GM23338 (cell line): ENCODE measurements around the gene NEURL1. TPM values are rescaled to one million over a fixed set of nuclear protein-coding genes. Genes with fewer than 3 reads are reported as not detected.

Source experiments
- ATAC-seq: fragments of 200-7000 bp; cut with Tn5 transposase; 3 replicates; pipeline ENCODE4 v1.9.1; 2020
- DNase-seq: peaks from one replicate; pipeline ENCODE4 v3.0.0-alpha.2; 2015; ENCODE audit warnings: low spot score
- H2AFZ ChIP-seq: fragments of 200-600 bp; sonication (generic); 2 replicates; pipeline ENCODE4 v1.8.0; 2016; ENCODE audit warnings: antibody characterized with exemption, mild to moderate bottlenecking, moderate library complexity
- H3F3A ChIP-seq: fragments of 200-600 bp; sonication (generic); replicated peaks from 2 replicates; pipeline ENCODE4 v1.8.0; 2017; ENCODE audit warnings: antibody characterized with exemption, mixed run types, low read depth
- H3K27ac ChIP-seq: fragments of 200-600 bp; sonication (generic); 2 replicates; pipeline ENCODE4 v1.6.1; 2016; ENCODE audit warnings: low read depth
- H3K27me3 ChIP-seq: fragments of 200-600 bp; sonication (generic); 2 replicates; pipeline ENCODE4 v1.8.0; 2016; ENCODE audit warnings: mild to moderate bottlenecking, mixed run types, moderate library complexity; ENCODE audit not compliant: insufficient read depth
- H3K36me3 ChIP-seq: fragments of 200-600 bp; sonication (generic); 2 replicates; pipeline ENCODE4 v1.8.0; 2016; ENCODE audit warnings: mild to moderate bottlenecking; ENCODE audit not compliant: insufficient read depth
- H3K4me1 ChIP-seq: fragments of 200-600 bp; sonication (generic); 2 replicates; pipeline ENCODE4 v1.8.0; 2016; ENCODE audit warnings: mild to moderate bottlenecking, moderate library complexity; ENCODE audit not compliant: insufficient read depth
- H3K4me2 ChIP-seq: fragments of 200-600 bp; sonication (generic); 2 replicates; pipeline ENCODE4 v1.7.1; 2017; ENCODE audit warnings: mixed run types
- H3K4me3 ChIP-seq: fragments of 200-600 bp; sonication (generic); 2 replicates; pipeline ENCODE4 v1.6.1; 2016; ENCODE audit warnings: mixed run types
- H3K79me2 ChIP-seq: fragments of 200-600 bp; sonication (generic); replicated peaks from 2 replicates; pipeline ENCODE4 v1.8.0; 2017; ENCODE audit warnings: mild to moderate bottlenecking; ENCODE audit not compliant: insufficient read depth
- H3K9me2 ChIP-seq: fragments of 200-600 bp; sonication (generic); 2 replicates; pipeline ENCODE4 v1.8.0; 2017; ENCODE audit not compliant: insufficient read depth
- H4K20me1 ChIP-seq: fragments of 200-600 bp; sonication (generic); replicated peaks from 2 replicates; pipeline ENCODE4 v1.8.0; 2017; ENCODE audit warnings: mild to moderate bottlenecking; ENCODE audit not compliant: insufficient read depth
- H3K27ac Mint-ChIP-seq: 2 replicates; pipeline ENCODE4 v1.8.0; 2020; ENCODE audit warnings: inconsistent platforms, mild to moderate bottlenecking, moderate library complexity, mixed read lengths
- H3K27me3 Mint-ChIP-seq: 3 replicates; pipeline ENCODE4 v1.8.0; 2022; ENCODE audit warnings: low read depth, mild to moderate bottlenecking, moderate library complexity, mixed read lengths, inconsistent platforms; ENCODE audit not compliant: insufficient read depth, poor library complexity
- H3K36me3 Mint-ChIP-seq: 3 replicates; pipeline ENCODE4 v1.8.0; 2021; ENCODE audit warnings: low read depth, mild to moderate bottlenecking, inconsistent platforms, moderate library complexity, mixed read lengths
- H3K4me1 Mint-ChIP-seq: 3 replicates; pipeline ENCODE4 v1.8.0; 2020; ENCODE audit warnings: mild to moderate bottlenecking, inconsistent platforms, mixed read lengths
- H3K4me3 Mint-ChIP-seq: 3 replicates; pipeline ENCODE4 v1.8.0; 2021; ENCODE audit warnings: moderate library complexity, mild to moderate bottlenecking, inconsistent platforms, mixed read lengths
- H3K9me3 Mint-ChIP-seq: 3 replicates; pipeline ENCODE4 v1.8.0; 2020; ENCODE audit warnings: moderate library complexity, mild to moderate bottlenecking, inconsistent platforms, mixed read lengths
- CREB1 ChIP-seq: fragments of 250-450 bp; sonication (Bioruptor Pico); IDR thresholded peaks from 2 replicates; pipeline ENCODE4 v1.5.0; 2020; ENCODE audit warnings: low read depth, mild to moderate bottlenecking, moderate library complexity
- CTCF ChIP-seq, 2 experiments: fragments of 200-600 bp in 1 of 2; sonication (generic) in 1 of 2; conservative IDR thresholded peaks; 2 replicates each; pipeline versions ENCODE4 v1.5.1 to v1.6.1; 2016 to 2017; ENCODE audit warnings: antibody characterized with exemption in 2 of 2, low read depth in 2 of 2, mild to moderate bottlenecking in 2 of 2, moderate library complexity in 1 of 2
- ETS1 ChIP-seq: IDR thresholded peaks from 2 replicates; pipeline ENCODE4 v1.6.1; 2016; ENCODE audit warnings: antibody characterized with exemption
- EZH2phosphoT487 ChIP-seq: fragments of 200-600 bp; sonication (generic); IDR thresholded peaks from one replicate; pipeline ENCODE4 v1.8.1; 2018; ENCODE audit warnings: antibody characterized with exemption; ENCODE audit not compliant: unreplicated experiment
- JUNB ChIP-seq: IDR thresholded peaks from one replicate; pipeline ENCODE4 v1.6.1; 2016; ENCODE audit warnings: antibody characterized with exemption; ENCODE audit not compliant: unreplicated experiment
- NANOG ChIP-seq: IDR thresholded peaks from 2 replicates; pipeline ENCODE4 v1.6.1; 2016; ENCODE audit warnings: antibody characterized with exemption, borderline replicate concordance
- POLR2AphosphoS5 ChIP-seq: IDR thresholded peaks from 2 replicates; pipeline ENCODE4 v1.6.1; 2016; ENCODE audit warnings: antibody characterized with exemption, low read depth
- REST ChIP-seq: IDR thresholded peaks from one replicate; pipeline ENCODE4 v1.6.1; 2018; ENCODE audit warnings: antibody characterized with exemption; ENCODE audit not compliant: unreplicated experiment
- STAT1 ChIP-seq: IDR thresholded peaks from one replicate; pipeline ENCODE4 v1.6.1; 2016; ENCODE audit warnings: antibody characterized with exemption; ENCODE audit not compliant: unreplicated experiment
- ZNF114 ChIP-seq: fragments of 250-450 bp; sonication (Bioruptor Pico); IDR thresholded peaks from 2 replicates; pipeline ENCODE4 v1.5.0; 2020; ENCODE audit warnings: mild to moderate bottlenecking, moderate library complexity
- ZNF331 ChIP-seq: fragments of 250-450 bp; sonication (Bioruptor Pico); IDR thresholded peaks from 2 replicates; pipeline ENCODE4 v1.5.0; 2020; ENCODE audit warnings: low read depth, mild to moderate bottlenecking, moderate library complexity
- ZNF462 ChIP-seq: fragments of 250-450 bp; sonication (Bioruptor Pico); IDR thresholded peaks from 2 replicates; pipeline ENCODE4 v1.5.0; 2020; ENCODE audit warnings: mild to moderate bottlenecking, moderate library complexity
- polyA plus RNA-seq: library from polyadenylated mRNA; unstranded; fragments of >200 nt; fragmentation: Nextera tagmentation; extraction: Ambion mirVana; gene quantifications from 2 replicates; pipeline ENCODE4 v1.2.1, GENCODE V29; 2016
- total RNA-seq: library from RNA; depleted of rRNA; stranded (reverse); fragments of >200 nt; shearing (Covaris generic); gene quantifications from 2 replicates; pipeline ENCODE4 v1.2.3, GENCODE V29; 2014

Gene NEURL1
- total and polyA plus RNA-seq, 2 experiments from 2014 or later: 0.82 to 1.1 TPM

GRCh38 chr10:103621783-103622125 is 128.2 kb downstream of the NEURL1 start:
- H3K4me3 Mint-ChIP-seq: no peak overlapping the region
- no peak overlapping the region for H3K27ac Mint-ChIP-seq
- H3K4me2 ChIP-seq: no peak overlapping the region
- no peaks in the 10 kb centered on the region for H3K9me2 ChIP-seq
- H3K9me3 Mint-ChIP-seq: no peaks in the 10 kb centered on the region; the same call in 2 of the 3 replicates
- H3K27ac ChIP-seq: no peak overlapping the region
- no peaks in the 10 kb centered on the region for H3K27me3 ChIP-seq
- no peaks in the 10 kb centered on the region for H3K4me1 Mint-ChIP-seq
- no peaks in the 10 kb centered on the region for H3K36me3 ChIP-seq
- H4K20me1 ChIP-seq: no peaks in the 10 kb centered on the region
- no peak for TF ChIP-seq ETS1
- TF ChIP-seq CTCF (conservative IDR thresholded peaks at IDR 0.05; ENCODE audit: low read depth in 2 of 2): no peak
- TF ChIP-seq ZNF462: no peak
- TF ChIP-seq ZNF331: no peak
- TF ChIP-seq JUNB: no peak
- no peak for TF ChIP-seq CREB1
- TF ChIP-seq POLR2AphosphoS5: no peak
- TF ChIP-seq STAT1: no peak
- TF ChIP-seq ZNF114 (CRISPR knock-in tag): no peak
- no peak for TF ChIP-seq REST
- no peak for TF ChIP-seq NANOG
- TF ChIP-seq EZH2phosphoT487: no peak
- no peak for DNase-seq
- no peaks in the 10 kb centered on the region for H3F3A ChIP-seq
- H3K4me1 ChIP-seq: no peaks in the 10 kb centered on the region
- no peak for ATAC-seq
- H3K36me3 Mint-ChIP-seq: peaks cover 4% of the 10 kb centered on the region; the same call in 2 of the 3 replicates
- no peak overlapping the region for H3K4me3 ChIP-seq
- H2AFZ ChIP-seq: no peak overlapping the region
- no peaks in the 10 kb centered on the region for H3K79me2 ChIP-seq
- H3K27me3 Mint-ChIP-seq: peaks cover 3% of the 10 kb centered on the region
